M059J (cell line): ENCODE results near the gene CACNA2D4. TPM values are rescaled to one million over a fixed set of nuclear protein-coding genes. Genes with fewer than 3 reads are reported as not detected.

Experiments
- DNase-seq: peaks from one replicate; pipeline ENCODE4 v3.0.0-alpha.2; 2012; ENCODE audit warnings: low read depth
- total RNA-seq: library from RNA; depleted of rRNA; stranded (reverse); fragments of >200 nt; shearing (Covaris generic); gene quantifications from 2 replicates; pipeline ENCODE4 v1.2.3, GENCODE V29; 2014

CACNA2D4 gene
- total RNA-seq, 1 experiment from 2014 or later: 0.91 TPM

DNA sequence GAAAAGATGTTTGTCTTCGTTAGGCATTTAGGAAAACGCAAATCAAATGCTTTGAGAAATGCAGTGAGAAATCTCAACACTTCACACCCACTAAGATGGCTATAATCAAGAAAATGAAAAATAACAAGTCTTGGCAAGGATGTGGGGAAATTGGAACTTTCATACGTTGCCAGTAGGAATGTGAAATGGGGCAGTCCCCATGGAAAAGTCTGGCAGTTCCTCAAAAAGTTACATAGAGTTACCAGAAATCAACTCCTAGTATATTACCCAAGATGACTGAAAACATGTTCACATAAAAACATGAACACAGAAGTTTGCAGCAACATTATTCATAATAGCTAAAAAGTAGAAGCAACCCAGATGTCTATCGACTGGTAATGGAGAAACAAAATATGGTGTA is 139.5 kb downstream of the CACNA2D4 start:
- no peak for DNase-seq

DNA sequence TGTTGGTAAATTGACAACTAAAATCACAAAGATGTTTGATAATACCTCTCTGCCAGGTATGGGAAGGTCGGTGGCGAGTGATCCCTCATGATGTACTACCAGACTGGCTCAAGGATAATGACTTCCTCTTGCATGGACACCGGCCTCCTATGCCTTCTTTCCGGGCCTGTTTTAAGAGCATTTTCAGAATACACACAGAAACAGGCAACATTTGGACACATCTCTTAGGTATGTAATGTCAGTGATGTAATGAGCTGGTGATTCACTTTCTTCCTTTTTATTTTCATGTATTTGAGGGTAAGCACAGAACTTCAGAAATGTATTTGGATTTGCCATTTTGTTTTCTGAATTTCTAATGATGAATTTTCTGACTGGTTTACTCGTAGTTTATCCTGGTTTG is 140.7 kb downstream of the CACNA2D4 start:
- peak; percentile 77 for DNase-seq

DNA sequence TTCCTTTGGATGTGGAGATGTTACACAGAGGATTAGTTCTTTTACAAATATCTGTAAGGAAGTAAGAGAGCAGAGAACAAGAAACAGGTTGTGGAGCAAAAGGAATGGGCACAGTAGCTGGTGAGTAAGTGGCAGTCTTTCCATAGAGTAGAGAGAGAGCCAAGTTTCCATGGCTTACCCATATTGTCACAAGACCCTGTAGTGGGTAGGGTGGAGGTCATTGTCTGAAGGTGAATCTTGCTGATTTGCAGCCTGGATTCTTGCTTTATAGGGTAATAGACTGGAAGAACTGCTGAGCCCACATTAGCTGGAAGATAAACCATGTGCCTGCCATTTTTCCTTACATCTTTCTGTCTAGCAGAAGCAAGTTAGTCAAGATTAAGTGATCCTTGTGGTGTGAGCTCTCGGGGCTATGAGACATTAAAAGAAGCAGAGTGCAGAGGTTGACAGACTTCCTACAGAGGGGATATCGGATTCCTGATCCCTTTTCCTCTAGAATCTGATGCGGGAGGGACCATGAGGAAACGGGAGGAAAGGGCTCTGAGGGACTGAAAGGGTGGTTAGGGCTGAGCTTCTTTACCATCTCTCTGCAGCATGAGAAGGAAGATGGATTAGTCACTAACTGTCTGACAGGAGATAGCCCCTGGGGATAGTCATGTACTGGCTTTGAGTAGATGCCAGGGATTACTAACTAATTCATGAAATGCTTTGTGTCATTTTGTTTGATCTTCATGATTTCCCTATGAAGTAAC is 142.1 kb downstream of the CACNA2D4 start:
- DNase-seq: peak; percentile 94

DNA sequence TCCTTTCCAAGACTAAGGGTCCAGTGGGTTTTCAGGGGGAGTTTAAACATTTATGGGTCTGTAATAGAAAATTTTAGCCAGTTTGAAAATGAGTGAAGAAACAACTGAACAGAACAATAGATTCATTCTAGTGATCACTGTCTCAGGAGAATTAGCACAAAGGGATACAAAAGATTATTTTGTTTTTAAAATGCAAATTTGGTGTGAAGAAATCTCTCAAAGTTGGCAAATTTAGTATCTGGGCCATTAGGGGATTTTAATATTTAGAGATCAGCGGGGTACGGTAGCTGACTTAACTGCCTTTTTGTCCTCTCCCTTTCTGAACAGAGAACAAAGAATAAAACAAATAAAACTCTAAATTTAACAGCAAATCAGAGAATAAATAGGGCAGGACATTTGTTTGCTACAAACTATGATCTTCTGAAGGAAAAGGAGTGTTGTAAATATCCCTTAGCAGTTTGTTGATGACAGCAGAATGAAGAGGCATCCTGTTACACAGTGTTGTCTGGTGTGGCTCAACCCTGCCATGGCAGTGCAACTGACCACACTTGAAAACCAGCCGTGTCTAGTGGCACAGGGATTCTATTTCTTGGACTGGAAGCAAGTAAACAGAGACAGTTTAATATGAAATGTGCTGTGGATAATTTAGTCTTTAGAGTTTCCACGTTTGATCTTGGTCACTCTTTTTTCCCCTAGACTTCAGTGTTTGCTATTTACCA is 144.4 kb downstream of the CACNA2D4 start:
- DNase-seq: peak; percentile 61

DNA sequence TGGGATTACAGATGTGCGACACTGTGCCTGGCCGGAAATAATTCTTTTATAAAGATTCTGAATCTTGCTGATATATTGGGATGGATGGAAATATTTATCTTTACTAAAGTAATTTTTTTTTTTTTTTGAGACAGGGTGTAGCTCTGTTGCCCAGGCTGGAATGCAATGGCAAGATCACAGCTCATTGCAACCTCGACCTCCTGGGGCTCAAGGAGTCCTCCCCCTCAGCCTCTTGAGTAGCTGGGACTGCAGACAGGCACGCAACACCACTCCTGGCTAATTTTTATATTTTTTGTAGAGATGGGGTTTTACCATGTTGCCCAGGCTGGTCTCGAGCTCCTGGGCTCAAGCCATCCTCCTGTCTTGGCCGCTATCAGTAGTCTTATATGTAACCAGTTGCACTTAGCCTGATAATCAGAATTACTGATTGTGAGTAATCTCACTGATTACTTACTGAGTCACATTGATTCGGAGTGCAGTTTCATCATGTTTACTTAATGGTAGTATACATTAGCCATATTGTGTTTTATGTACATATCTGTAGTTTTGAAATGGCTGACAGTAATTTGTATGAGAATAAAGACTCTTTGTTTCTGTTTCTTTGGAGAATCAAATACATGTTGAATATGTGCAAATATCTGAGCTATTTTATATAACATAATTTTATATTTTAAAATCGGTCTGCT is 148.5 kb downstream of the CACNA2D4 start:
- DNase-seq: no peak

DNA sequence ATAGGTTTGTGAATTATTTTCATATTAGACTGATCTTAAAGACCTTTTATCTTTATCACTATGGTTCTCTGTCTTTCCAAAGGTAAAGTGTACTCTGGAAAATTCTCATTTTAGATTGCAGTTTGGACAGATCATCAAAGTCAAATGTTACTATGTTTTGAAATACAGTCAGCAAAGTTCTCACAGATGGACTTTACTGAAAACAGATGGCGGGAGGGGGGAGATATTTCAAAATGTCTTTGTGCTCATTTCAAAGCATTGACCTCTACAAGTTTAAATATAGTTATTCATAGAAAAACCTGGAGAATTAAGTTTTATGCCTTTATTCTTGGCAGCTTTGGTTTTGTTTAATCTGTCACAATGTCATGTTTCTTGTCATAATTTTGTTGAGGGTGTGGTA is 149.8 kb downstream of the CACNA2D4 start:
- DNase-seq: no peak

DNA sequence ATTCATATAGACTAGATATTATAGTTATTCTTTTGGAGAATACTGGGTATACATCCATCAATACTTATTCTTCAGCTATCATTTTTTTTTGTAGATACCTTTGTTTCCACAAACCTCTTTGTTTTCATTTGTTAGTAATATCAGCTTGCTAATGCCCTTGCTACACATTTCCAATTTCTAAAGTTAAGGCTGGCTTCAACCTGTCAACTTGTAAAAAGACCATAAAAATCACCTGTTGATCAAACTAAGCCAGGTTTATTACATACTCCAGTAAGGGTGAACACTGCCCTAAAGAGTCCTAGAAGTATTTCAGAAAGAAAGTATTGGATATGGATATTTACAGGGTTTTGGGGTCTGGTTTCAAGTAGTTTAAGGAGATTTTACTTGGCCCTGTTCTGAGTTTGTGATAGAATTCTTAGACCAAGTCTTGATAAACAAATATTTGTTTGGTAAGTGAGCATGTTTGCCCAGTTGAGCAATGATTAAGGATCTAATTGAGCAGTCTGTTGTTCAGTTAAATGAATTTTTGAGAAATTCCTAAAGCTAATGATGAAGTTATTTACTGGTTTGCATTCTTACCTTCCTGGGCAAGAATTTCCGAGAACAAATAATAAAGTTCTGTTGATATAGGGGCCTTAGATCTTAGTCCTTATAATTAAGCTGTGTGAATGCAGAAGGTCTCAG is 150.9 kb downstream of the CACNA2D4 start:
- DNase-seq: no peak

DNA sequence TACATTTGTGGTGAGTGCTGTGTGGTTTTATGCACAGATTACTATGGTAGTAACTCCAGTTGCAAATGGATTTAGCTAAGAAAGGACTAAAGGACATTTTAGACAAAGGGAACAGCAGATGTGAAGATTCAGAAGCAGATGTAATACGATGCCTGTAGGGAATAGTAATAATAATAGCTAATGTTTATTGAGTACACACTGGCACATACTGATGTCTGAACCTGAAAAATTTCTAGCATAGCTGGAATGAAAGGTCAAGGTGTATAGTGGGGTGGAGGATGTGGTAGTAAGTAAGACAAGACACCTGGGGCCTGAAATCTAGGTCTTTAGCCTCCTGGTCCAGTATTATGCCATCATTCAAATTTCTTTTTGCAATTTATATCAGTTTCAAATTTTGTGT is 152.3 kb downstream of the CACNA2D4 start:
- DNase-seq: no peak

DNA sequence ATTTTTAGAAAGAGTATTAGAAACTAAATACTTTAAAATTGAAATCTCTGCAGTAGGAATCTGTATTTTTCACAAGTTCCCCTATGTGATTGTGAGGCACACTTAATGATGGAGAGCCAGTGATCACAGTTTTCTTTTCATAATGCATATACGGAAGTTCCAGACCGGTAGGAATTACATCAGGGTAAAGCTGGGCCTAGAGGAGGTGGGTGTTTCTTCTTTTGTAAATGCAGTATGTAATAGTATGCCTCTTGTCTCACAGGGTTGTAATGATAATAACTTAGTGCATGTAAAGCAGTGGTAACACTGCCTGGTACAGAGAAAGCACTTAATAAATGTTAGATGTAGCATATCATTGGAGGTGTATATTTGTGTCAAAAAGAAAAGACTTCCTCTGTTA is 155.3 kb downstream of the CACNA2D4 start:
- DNase-seq: no peak

DNA sequence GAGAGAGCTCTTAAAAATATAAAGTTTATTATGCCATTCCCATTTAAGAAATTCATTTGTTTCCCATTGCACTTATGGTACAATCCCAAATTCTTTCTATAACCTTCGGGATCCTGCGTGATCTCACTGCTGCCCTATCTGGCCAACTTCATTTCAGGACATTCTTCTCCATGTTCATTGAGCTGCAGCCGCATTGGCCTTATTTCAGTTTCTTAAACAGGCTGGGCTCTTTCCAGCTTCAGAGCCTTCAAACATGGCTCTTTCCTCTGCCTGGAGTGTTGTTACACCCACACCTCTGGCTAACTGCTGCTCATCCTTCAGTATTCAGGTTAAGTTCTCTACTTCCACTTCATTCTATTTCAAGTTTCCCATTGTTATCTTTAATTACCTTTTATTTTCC is 156.6 kb downstream of the CACNA2D4 start:
- DNase-seq: no peak

DNA sequence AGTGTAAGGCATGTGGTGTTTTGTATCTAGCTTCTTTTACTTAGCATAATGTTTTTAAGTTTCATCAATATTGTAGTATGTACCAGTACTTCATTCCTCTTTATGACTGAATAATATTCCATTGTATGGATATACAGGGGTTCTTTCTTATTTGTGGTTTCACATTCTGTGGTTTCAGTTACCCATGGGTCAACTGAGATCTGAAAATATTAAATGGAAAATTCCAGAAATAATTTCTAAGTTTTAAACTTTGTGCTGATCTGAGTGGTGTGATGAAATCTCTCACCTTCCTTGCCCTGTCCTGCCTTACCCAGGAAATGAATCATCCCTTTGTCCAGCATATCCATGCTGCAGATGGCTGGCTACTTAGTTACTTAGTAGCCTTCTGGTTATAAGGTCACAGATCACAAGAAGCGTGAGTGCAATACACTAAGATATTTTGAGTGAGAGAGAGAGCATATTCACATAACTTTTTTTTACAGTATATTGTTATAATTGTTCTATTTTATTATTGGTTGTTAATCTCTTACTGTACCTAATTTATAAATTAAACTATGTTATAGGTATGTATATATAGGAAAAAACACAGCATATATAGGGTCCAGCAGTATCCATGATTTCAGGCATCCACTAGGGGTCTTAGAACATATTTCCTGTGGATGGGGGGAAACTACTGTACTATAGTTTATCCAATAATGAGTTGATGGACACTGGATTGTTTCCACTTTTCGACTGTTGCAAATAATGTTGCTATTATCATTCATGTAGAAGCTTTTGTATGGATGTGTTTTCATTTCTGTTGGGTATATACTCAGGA is 157.7 kb downstream of the CACNA2D4 start:
- peak; percentile 90 for DNase-seq

DNA sequence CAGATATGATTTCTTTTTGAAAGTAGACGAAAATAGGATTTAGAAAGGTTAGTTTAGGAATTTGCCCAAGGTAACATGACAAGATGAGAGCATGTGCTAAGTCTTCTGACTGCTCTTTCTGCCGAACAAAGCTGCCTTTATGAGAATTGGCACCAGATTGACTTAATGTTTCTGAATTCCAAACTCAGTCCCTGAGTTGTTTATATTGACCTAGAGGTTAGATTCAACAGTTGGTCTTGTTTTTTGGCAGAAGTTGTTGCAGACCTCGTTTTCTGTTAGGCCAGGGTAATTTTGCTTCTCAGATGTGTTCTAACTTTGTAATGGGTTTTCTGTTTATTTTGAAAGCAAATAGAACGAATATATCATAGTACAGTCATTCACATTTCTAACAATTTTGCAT is 159.6 kb downstream of the CACNA2D4 start:
- DNase-seq: peak; percentile 64

DNA sequence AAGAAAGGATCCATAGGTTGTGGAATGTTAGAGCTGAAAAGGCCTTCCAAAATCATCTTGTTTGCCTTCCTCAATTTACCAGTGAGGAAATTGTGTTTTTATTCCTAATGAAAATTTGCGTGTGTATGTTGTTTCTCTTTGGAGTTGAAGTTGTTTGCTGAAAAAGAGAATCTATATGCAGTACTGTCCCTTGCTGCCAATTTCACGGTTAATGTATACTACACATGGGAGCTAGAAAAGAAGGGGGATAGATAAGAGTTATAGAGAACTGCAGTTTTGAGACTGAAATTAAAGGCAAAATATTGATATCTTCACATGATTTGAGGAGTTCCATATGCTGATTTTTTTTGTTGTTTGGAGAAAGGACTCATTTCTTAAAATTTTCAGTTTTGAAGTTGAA is 160.1 kb downstream of the CACNA2D4 start:
- no peak for DNase-seq

DNA sequence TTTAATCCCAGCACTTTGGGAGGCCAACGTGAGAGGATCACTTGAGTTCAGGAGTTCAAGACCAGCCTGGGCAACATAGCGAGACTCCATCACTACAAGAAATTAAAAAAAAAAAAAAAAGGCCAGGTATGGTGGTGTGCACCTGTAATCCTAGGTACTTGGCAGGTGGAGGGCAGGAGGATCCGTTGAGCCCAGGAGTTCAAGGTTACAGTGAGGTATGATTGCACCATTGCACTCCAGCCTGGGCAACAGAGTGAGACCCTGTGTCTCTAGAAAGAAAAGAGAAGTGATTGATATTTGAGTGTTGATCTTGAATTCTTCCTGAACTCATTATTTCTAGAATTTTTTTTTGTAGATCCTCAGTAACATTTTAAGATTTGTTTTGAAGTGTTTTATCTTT is 168.2 kb downstream of the CACNA2D4 start:
- DNase-seq: no peak

DNA sequence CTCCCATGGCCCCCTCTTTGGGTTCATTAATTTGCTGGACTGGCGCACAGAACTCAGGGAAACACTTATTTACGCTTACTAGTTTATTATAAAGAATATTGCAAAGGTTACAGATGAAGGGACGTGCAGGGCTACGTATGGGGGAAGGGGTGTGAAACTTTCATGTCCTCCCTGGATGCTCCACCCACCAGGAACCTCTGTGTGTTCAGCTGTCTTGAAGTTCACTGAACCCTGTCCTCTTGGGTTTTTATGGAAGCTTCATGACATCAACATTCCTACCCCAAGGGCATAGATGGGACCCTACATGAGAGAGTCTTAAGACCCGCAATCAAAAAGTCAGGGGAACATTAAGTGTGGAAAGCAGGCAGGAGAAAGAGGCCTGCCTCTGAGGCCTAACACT is 169.4 kb downstream of the CACNA2D4 start:
- no peak for DNase-seq

DNA sequence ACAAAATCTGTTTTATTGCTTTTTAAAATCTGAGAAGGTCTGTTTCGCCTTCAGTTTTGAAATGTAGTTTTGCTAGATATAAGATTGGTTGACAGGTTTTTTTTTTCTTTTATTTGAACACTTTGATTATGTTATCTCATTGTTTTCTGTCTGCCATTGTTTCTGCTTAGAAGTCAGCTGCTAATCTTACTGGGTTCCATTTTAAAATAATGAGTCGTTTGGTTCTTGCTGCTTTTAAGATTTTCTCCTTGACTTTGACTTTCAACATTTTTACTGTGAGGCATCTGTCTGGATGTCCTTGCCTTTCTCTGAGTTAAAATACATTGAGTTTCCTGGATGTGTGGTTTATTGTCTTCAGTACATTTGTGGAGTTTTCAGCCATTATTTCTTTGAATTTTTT is 170.8 kb downstream of the CACNA2D4 start:
- no peak for DNase-seq

DNA sequence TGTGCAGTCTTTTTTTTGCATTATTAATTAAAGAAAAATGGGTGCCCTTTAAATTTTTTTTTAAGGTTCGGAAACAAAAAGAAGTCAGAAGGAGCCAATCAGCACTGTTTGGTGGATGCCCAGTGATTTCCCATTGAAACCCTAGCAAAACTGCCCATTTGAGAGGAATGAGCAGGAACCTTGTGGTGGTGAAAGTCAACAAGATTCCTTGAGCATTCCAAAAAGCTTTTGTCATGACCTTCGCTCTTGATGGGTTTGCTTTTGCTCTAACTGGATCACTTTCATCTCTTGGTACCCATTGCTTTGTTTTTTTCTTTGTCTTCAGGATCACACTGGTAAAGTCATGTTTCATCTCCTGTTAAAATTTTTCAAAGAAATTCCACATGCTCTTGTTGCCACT is 173.5 kb downstream of the CACNA2D4 start:
- DNase-seq: peak; percentile 26
